Measurements from ENCODE around the gene CEACAM19. TPM values are rescaled to one million over a fixed set of nuclear protein-coding genes. Genes with fewer than 3 reads are reported as not detected.
"Not testable (repeated sequence)": the region's sequence is repeated elsewhere in the genome, so short reads cannot be mapped to it uniquely, and the experiment has no call there.

CEACAM19 gene
- polyA plus RNA-seq, 1 experiment, result 8.9 TPM

- Histone ChIP-seq H3K36me3 (ENCODE audit: control insufficient read depth, insufficient read depth, low read length) (no peaks in the 10 kb centered on the region), H3K27me3 (ENCODE audit: control insufficient read depth, insufficient read depth, low read length) (peaks cover 2% of the 10 kb centered on the region; the same call in 1 of the 2 replicates), H3K4me3 (ENCODE audit: low read depth, low read length) (no peak overlapping the region)
- CTCF ChIA-PET, result interaction anchor here (1.5 to 2.5 kb wide), 2 partner anchors 18 to 79 kb away, joined by 4 to 15 read pairs; no protein-coding TSS in a partner anchor
- TF ChIP-seq CTCF (IDR thresholded peaks at IDR 0.05; ENCODE audit: insufficient read depth, low read depth, low read length), result no peak
- DNase-seq (ENCODE audit: low read depth), result no peak
- POLR2A ChIA-PET, result no interaction called here
Measured at GRCh38 chr19:44705502-44706010, 34.3 kb downstream of the CEACAM19 start.

- Histone ChIP-seq H3K4me3 (ENCODE audit: low read depth, low read length) (no peak overlapping the region), H3K27me3 (ENCODE audit: control insufficient read depth, insufficient read depth, low read length) (peaks cover 2% of the 10 kb centered on the region; the same call in 1 of the 2 replicates), H3K36me3 (ENCODE audit: control insufficient read depth, insufficient read depth, low read length) (no peaks in the 10 kb centered on the region)
- TF ChIP-seq CTCF (IDR thresholded peaks at IDR 0.05; ENCODE audit: insufficient read depth, low read depth, low read length), result no peak
- ChIA-PET POLR2A (no interaction called here), CTCF (interaction anchor here (0.7 to 2.5 kb wide), 4 partner anchors 17 to 78 kb away, joined by 3 to 15 read pairs (median 4); no protein-coding TSS in a partner anchor)
- DNase-seq (ENCODE audit: low read depth), result no peak
Measured at GRCh38 chr19:44706506-44707236, 35.4 kb downstream of the CEACAM19 start.

- H3K36me3 ChIP-seq (ENCODE audit: control insufficient read depth, insufficient read depth, low read length), result no peaks in the 10 kb centered on the region
- no peak for TF ChIP-seq CTCF (IDR thresholded peaks at IDR 0.05; ENCODE audit: insufficient read depth, low read depth, low read length)
- DNase-seq (ENCODE audit: low read depth), result no peak
- ChIA-PET CTCF (interaction anchor here (1.0 to 1.7 kb wide), 2 partner anchors 16 to 18 kb away, joined by 4 to 10 read pairs; no protein-coding TSS in a partner anchor), POLR2A (no interaction called here)
- no peaks in the 10 kb centered on the region; the same call in 1 of the 2 replicates for H3K27me3 ChIP-seq (ENCODE audit: control insufficient read depth, insufficient read depth, low read length)
- no peak overlapping the region for H3K4me3 ChIP-seq (ENCODE audit: low read depth, low read length)
Measured at GRCh38 chr19:44707794-44708193, 36.5 kb downstream of the CEACAM19 start.

- POLR2A ChIA-PET, result no interaction called here
- DNase-seq (ENCODE audit: low read depth), result no peak
- TF ChIP-seq CTCF (IDR thresholded peaks at IDR 0.05; ENCODE audit: insufficient read depth, low read depth, low read length), result no peak
- Histone ChIP-seq H3K27me3 (ENCODE audit: control insufficient read depth, insufficient read depth, low read length) (no peaks in the 10 kb centered on the region), H3K4me3 (ENCODE audit: low read depth, low read length) (no peak overlapping the region), H3K36me3 (ENCODE audit: control insufficient read depth, insufficient read depth, low read length) (no peaks in the 10 kb centered on the region)
- CTCF ChIA-PET, result interaction anchor here (0.7 to 1.7 kb wide), 4 partner anchors 15 to 132 kb away, joined by 3 to 10 read pairs (median 6); no protein-coding TSS in a partner anchor
Measured at GRCh38 chr19:44708940-44709339, 37.7 kb downstream of the CEACAM19 start.

GRCh38 chr19:44709434-44710266 is 38.4 kb downstream of the CEACAM19 start:
- CTCF ChIA-PET, result interaction anchor here (0.7 to 1.9 kb wide), 5 partner anchors 14 to 132 kb away, joined by 3 to 10 read pairs (median 5); no protein-coding TSS in a partner anchor
- H3K27me3 ChIP-seq (ENCODE audit: control insufficient read depth, insufficient read depth, low read length); H3K36me3 ChIP-seq (ENCODE audit: control insufficient read depth, insufficient read depth, low read length); POLR2A ChIA-PET; DNase-seq (ENCODE audit: low read depth); H3K4me3 ChIP-seq (ENCODE audit: low read depth, low read length): not testable (repeated sequence)
